Retinal pigment epithelial cell (primary cell): ENCODE data around the gene CD101.

Source experiments
- DNase-seq: peaks from one replicate; pipeline ENCODE4 v3.0.0-alpha.2; 2010; ENCODE audit warnings: low read depth
- H3K4me3 ChIP-seq: 2 replicates; pipeline ENCODE4 v1.5.1; 2011; ENCODE audit warnings: mild to moderate bottlenecking, low read length, control low read depth, moderate library complexity
- TF ChIP-seq, protein P1 (sequence below): conservative IDR thresholded peaks from 2 replicates; pipeline ENCODE4 v1.5.1; 2011; ENCODE audit warnings: low read depth, low read length, control low read depth, inconsistent platforms

Gene CD101

GRCh38 chr1:116991171-116991845, 10.3 kb upstream of the CD101 start:
- TF ChIP-seq, protein P1, sequence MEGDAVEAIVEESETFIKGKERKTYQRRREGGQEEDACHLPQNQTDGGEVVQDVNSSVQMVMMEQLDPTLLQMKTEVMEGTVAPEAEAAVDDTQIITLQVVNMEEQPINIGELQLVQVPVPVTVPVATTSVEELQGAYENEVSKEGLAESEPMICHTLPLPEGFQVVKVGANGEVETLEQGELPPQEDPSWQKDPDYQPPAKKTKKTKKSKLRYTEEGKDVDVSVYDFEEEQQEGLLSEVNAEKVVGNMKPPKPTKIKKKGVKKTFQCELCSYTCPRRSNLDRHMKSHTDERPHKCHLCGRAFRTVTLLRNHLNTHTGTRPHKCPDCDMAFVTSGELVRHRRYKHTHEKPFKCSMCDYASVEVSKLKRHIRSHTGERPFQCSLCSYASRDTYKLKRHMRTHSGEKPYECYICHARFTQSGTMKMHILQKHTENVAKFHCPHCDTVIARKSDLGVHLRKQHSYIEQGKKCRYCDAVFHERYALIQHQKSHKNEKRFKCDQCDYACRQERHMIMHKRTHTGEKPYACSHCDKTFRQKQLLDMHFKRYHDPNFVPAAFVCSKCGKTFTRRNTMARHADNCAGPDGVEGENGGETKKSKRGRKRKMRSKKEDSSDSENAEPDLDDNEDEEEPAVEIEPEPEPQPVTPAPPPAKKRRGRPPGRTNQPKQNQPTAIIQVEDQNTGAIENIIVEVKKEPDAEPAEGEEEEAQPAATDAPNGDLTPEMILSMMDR: no peak
- no peak for DNase-seq
- H3K4me3 ChIP-seq: no peak overlapping the region

GRCh38 chr1:116991918-116992317, 9.6 kb upstream of the CD101 start:
- TF ChIP-seq, protein P1: no peak
- no peak for DNase-seq
- H3K4me3 ChIP-seq: no peak overlapping the region

DNA sequence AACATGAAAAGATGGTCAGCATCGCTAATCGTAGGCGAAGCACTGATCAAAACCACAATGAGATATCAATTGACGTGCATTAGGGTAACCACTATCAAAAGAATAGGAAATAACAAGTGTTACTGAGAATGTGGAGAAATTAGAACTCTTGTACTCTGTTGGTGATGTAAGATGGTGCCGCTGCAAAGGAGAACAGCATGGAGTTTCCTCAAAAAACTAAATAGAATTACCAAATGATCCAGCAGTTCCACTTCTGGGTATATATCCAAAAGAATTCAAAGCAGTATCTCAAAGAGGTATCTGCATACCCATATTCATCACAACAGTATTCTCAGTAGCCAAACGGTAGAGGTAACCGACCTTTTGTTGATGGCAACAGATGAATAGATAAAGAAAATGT, 8.3 kb upstream of the CD101 start:
- H3K4me3 ChIP-seq: no peak overlapping the region
- TF ChIP-seq, protein P1: no peak
- DNase-seq: no peak

DNA sequence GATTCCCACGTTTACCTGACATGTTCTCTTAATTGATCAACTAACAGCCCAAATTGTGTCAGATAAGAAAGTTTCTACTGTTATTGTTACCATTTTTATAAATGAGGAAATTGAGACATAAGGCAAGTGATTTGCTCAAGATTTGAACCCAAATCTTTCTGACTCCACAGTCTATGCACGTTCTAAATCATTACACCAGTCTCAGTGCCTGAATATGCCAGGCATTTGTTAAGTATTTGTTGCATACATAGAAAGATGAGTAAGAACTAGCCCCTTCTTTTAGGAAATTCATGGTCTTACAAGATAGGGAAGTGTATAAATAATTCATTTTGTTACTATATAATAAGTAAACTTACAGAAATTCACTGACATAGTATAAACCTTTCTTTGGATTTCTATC, 7.1 kb upstream of the CD101 start:
- DNase-seq: no peak
- H3K4me3 ChIP-seq: no peak overlapping the region
- TF ChIP-seq, protein P1: no peak

DNA sequence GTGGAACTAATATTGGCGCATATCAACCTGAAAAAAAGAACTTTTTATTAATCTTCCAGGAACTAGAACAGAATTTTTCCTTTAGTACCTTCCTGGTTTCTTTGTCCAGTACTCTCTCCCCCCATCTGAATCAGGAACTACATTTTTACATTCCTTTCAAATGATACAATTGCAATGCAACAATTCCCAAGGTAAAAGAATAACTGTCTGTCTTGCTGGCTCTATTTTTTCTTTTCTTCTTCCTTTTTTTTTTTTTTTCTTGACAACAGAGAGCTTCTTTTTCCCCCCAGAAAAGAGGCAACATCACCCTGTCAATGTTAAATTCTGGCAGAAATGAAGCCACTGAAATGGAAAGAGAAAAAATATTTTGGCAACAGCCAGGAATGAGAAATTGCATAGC, 4.5 kb upstream of the CD101 start:
- H3K4me3 ChIP-seq: no peak overlapping the region
- DNase-seq: no peak
- TF ChIP-seq, protein P1: no peak

DNA sequence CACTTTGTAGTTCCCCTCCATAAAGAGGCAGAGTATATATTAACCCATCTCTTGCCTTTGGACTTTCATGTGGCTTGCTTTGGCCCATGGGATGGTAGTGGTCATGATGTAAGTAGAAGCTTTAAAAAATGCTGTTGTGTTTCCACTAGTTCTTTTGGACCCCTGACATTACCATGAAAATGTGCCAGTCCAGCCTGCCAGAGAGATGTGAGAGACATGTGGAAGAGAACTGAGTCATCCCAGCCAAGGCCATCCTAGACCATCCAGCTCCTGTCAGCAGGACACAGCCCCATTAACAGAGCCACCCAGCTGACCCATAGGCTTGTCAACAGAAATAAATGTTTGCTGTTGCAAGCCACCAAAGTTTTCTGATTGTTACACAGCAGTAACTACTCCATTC, 3.9 kb upstream of the CD101 start:
- TF ChIP-seq, protein P1: no peak
- no peak for DNase-seq
- no peak overlapping the region for H3K4me3 ChIP-seq

DNA sequence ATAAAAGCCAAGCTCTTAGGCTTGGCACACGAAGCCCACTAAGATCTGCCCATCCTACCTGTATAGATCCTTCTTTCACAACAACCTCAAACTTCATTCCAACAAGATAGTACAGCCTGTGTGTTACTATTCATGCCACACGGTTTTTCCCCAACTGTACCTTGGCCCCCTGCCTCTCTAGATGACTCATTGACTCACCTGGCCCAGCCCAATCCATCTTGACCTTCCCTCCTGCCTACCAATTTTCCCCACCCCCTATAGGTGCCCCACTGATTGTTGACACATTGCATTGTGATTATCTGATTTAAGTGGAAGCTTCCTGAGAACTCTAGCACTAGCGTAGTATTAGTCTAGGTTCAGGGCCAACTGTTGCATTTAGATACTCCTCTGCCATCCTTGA, 2.0 kb upstream of the CD101 start:
- H3K4me3 ChIP-seq: no peak overlapping the region
- DNase-seq: no peak
- TF ChIP-seq, protein P1: no peak
